Activated CD8-positive, alpha-beta memory T cell treated with anti-CD3 and anti-CD28 coated beads for 36 hours (primary cell): ENCODE measurements around the gene KCNK3. TPM values are rescaled to one million over a fixed set of nuclear protein-coding genes. Genes with fewer than 3 reads are reported as not detected.
"Not testable (repeated sequence)": the region's sequence is repeated elsewhere in the genome, so short reads cannot be mapped to it uniquely, and the experiment has no call there.

Experiments used
- CTCF ChIA-PET: fragments of 350-600 bp; sonication (Branson Sonifier 250); formaldehyde crosslinking; loops from one replicate; lab custom pipeline; 2021; ENCODE audit warnings: antibody characterized with exemption; lab: Charles Lee
- POLR2A ChIA-PET: fragments of 350-600 bp; sonication (Branson Sonifier 250); formaldehyde crosslinking; loops from one replicate; lab custom pipeline; 2021; ENCODE audit warnings: antibody characterized with exemption; lab: Charles Lee
- total RNA-seq, 2 experiments: library from RNA; stranded (reverse); gene quantifications; one replicate each; pipeline ENCODE4 v1.2.3, GENCODE V29; 2021

The KCNK3 gene
- total RNA-seq, 2 experiments from 2014 or later: not detected

GRCh38 chr2:26658691-26659346, 33.7 kb upstream of the KCNK3 start:
- POLR2A ChIA-PET: no interaction called here
- CTCF ChIA-PET: interaction anchor here (0.6 kb wide), 1 partner anchor 69 kb away, joined by 3 read pairs; no protein-coding TSS in a partner anchor

GRCh38 chr2:26660363-26660962, 32.1 kb upstream of the KCNK3 start:
- POLR2A ChIA-PET: no interaction called here
- CTCF ChIA-PET: no interaction called here

GRCh38 chr2:26665296-26665695, 27.2 kb upstream of the KCNK3 start:
- CTCF ChIA-PET: interaction anchor here (0.7 kb wide), 1 partner anchor 7 kb away, joined by 3 read pairs; no protein-coding TSS in a partner anchor

GRCh38 chr2:26666671-26667070, 25.9 kb upstream of the KCNK3 start:
- POLR2A ChIA-PET: no interaction called here
- CTCF ChIA-PET: interaction anchor here (1.5 kb wide), 1 partner anchor 78 kb away, joined by 3 read pairs; no protein-coding TSS in a partner anchor

More at GRCh38 chr2:26665296-26665695, 27.2 kb upstream of the KCNK3 start:
- POLR2A ChIA-PET: not testable (repeated sequence)

- ChIA-PET POLR2A (no interaction called here), CTCF (interaction anchor here (0.6 kb wide), 1 partner anchor 344 kb away, joined by 3 read pairs; no protein-coding TSS in a partner anchor)
Observed at GRCh38 chr2:26668041-26668440, 24.5 kb upstream of the KCNK3 start.

GRCh38 chr2:26668856-26669750, 23.4 kb upstream of the KCNK3 start:
- CTCF ChIA-PET: no interaction called here
- POLR2A ChIA-PET: no interaction called here

GRCh38 chr2:26670171-26670570, 22.4 kb upstream of the KCNK3 start:
- CTCF ChIA-PET: no interaction called here
- POLR2A ChIA-PET: no interaction called here

GRCh38 chr2:26670931-26671460, 21.5 kb upstream of the KCNK3 start:
- CTCF ChIA-PET: no interaction called here
- POLR2A ChIA-PET: no interaction called here

GRCh38 chr2:26671691-26672090, 20.8 kb upstream of the KCNK3 start:
- POLR2A ChIA-PET: no interaction called here
- CTCF ChIA-PET: no interaction called here

GRCh38 chr2:26672112-26672817, 20.3 kb upstream of the KCNK3 start:
- POLR2A ChIA-PET: no interaction called here
- CTCF ChIA-PET: no interaction called here

- CTCF ChIA-PET: no interaction called here
Observed at GRCh38 chr2:26672818-26673393, 19.6 kb upstream of the KCNK3 start.

GRCh38 chr2:26674002-26674751, 18.3 kb upstream of the KCNK3 start:
- ChIA-PET POLR2A (no interaction called here), CTCF (no interaction called here)

More at GRCh38 chr2:26672818-26673393, 19.6 kb upstream of the KCNK3 start:
- POLR2A ChIA-PET: no interaction called here

GRCh38 chr2:26674771-26675170, 17.8 kb upstream of the KCNK3 start:
- ChIA-PET POLR2A (no interaction called here), CTCF (no interaction called here)

- POLR2A ChIA-PET: no interaction called here
- CTCF ChIA-PET: no interaction called here
Observed at GRCh38 chr2:26675651-26676255, 16.8 kb upstream of the KCNK3 start.

- CTCF ChIA-PET: no interaction called here
Observed at GRCh38 chr2:26678035-26678434, 14.5 kb upstream of the KCNK3 start.

GRCh38 chr2:26679867-26680266, 12.7 kb upstream of the KCNK3 start:
- POLR2A ChIA-PET: no interaction called here
- CTCF ChIA-PET: no interaction called here

More at GRCh38 chr2:26678035-26678434, 14.5 kb upstream of the KCNK3 start:
- POLR2A ChIA-PET: no interaction called here

GRCh38 chr2:26681656-26682055, 10.9 kb upstream of the KCNK3 start:
- CTCF ChIA-PET: no interaction called here

GRCh38 chr2:26682155-26682554, 10.4 kb upstream of the KCNK3 start:
- ChIA-PET POLR2A (no interaction called here), CTCF (no interaction called here)

More at GRCh38 chr2:26681656-26682055, 10.9 kb upstream of the KCNK3 start:
- POLR2A ChIA-PET: no interaction called here
